ENCODE results near the gene DAZAP1. TPM values are rescaled to one million over a fixed set of nuclear protein-coding genes. Genes with fewer than 3 reads are reported as not detected.

DAZAP1 gene
- polyA plus RNA-seq, 1 donor (not counting 4 experiments of a cell fraction or from before 2014, with no cell fraction given): 99.2 TPM

DNA sequence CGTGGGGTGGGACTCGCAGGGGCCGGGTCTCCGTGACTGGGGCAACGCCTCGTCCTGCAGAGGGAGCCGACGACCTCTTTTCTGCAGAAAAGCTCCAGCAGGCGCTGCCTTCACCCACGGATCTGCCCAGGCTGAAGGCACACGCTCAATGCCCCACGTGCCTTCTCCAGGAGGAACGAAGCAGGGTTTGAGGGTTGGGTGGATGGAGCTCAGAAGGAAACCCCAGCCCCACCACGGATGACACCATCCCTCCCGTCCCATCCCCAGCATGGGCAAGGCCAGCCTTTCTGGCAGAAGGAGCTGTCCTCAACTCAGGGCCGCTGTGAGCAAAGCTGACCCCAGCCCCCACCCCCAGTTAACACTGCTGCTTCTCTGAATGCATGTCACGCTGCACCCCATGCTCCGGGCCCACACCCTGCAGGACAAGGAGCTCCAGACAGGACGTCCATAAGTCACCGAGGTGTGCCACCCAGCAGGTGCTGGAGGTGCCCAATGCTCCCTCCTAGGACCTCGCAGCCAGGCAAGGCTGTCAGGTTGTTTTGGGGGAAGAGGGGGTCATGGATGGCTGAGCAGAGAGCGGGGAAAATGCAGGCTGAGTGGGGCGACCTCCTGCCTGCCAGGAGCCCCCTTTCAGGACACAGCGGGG, 64.3 kb downstream of the DAZAP1 start:
- H3K9ac ChIP-seq (ENCODE audit: control insufficient read depth, extremely low read depth, insufficient read depth, low read length): no peak overlapping the region
- H3K9me3 ChIP-seq (ENCODE audit: control insufficient read depth, low read depth, low read length): no peaks in the 10 kb centered on the region
- FAIRE-seq (no peak), DNase-seq (ENCODE audit: low read depth, low spot score) (no peak)
- H3K27me3 ChIP-seq (ENCODE audit: control insufficient read depth, extremely low read depth, insufficient read depth, low read length): peaks cover 41% of the 10 kb centered on the region
- H2AFZ ChIP-seq (ENCODE audit: control insufficient read depth, low read length): no peak overlapping the region
- H3K4me1 ChIP-seq (ENCODE audit: control insufficient read depth, extremely low read depth, insufficient read depth, low read length): peaks cover 9% of the 10 kb centered on the region
- H3K4me2 ChIP-seq (ENCODE audit: control insufficient read depth, extremely low read depth, insufficient read depth, low read depth, low read length): peak overlapping the region; percentile 22
- H3K4me3 ChIP-seq (ENCODE audit: control insufficient read depth in 2 of 3, extremely low read depth in 1 of 3, insufficient read depth in 2 of 3, low read depth in 1 of 3, low read length in 3 of 3): no peak overlapping the region
- peaks cover 11% of the 10 kb centered on the region for H3K79me2 ChIP-seq (ENCODE audit: control insufficient read depth, insufficient read depth, low read length)
- dilution Hi-C loops (cut with MboI; ENCODE audit: extremely low pct_ligation_motif_present, low sequenced_read_pairs): no loop called here
- H3K9me1 ChIP-seq (ENCODE audit: control insufficient read depth, extremely low read depth, insufficient read depth, low read length): peaks cover 4% of the 10 kb centered on the region
- peaks cover 5 to 11% of the 10 kb centered on the region in 2 experiments for H3K36me3 ChIP-seq (ENCODE audit: control insufficient read depth in 2 of 2, extremely low read depth in 1 of 2, insufficient read depth in 2 of 2, low read length in 2 of 2)
- TF ChIP-seq, protein P1, sequence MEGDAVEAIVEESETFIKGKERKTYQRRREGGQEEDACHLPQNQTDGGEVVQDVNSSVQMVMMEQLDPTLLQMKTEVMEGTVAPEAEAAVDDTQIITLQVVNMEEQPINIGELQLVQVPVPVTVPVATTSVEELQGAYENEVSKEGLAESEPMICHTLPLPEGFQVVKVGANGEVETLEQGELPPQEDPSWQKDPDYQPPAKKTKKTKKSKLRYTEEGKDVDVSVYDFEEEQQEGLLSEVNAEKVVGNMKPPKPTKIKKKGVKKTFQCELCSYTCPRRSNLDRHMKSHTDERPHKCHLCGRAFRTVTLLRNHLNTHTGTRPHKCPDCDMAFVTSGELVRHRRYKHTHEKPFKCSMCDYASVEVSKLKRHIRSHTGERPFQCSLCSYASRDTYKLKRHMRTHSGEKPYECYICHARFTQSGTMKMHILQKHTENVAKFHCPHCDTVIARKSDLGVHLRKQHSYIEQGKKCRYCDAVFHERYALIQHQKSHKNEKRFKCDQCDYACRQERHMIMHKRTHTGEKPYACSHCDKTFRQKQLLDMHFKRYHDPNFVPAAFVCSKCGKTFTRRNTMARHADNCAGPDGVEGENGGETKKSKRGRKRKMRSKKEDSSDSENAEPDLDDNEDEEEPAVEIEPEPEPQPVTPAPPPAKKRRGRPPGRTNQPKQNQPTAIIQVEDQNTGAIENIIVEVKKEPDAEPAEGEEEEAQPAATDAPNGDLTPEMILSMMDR (optimal IDR thresholded peaks at IDR 0.05 in 1 of 3, IDR thresholded peaks at IDR 0.05 in 1 of 3, conservative IDR thresholded peaks at IDR 0.05 in 1 of 3; ENCODE audit: extremely low read depth in 1 of 3, insufficient read depth in 2 of 3, low read length in 3 of 3): peak in 1 of 3 experiments; percentile 16
- no peak for TF ChIP-seq EZH2 (IDR thresholded peaks at IDR 0.05; ENCODE audit: low read length)
- H3K27ac ChIP-seq (ENCODE audit: control insufficient read depth, insufficient read depth, low read length): no peak overlapping the region
- H4K20me1 ChIP-seq (ENCODE audit: control insufficient read depth, extremely low read depth, insufficient read depth, low read length): peaks cover 9% of the 10 kb centered on the region

GRCh38 chr19:1472231-1473084, 65.1 kb downstream of the DAZAP1 start:
- H4K20me1 ChIP-seq (ENCODE audit: control insufficient read depth, extremely low read depth, insufficient read depth, low read length): peaks cover 9% of the 10 kb centered on the region

More at GRCh38 chr19:1472231-1473084, 65.1 kb downstream of the DAZAP1 start:
- Histone ChIP-seq H3K27ac (ENCODE audit: control insufficient read depth, insufficient read depth, low read length) (no peak overlapping the region), H3K4me3 (ENCODE audit: control insufficient read depth in 2 of 3, extremely low read depth in 1 of 3, insufficient read depth in 2 of 3, low read depth in 1 of 3, low read length in 3 of 3) (no peak overlapping the region), H3K79me2 (ENCODE audit: control insufficient read depth, insufficient read depth, low read length) (peaks cover 15% of the 10 kb centered on the region), H3K4me2 (ENCODE audit: control insufficient read depth, extremely low read depth, insufficient read depth, low read depth, low read length) (no peak overlapping the region), H3K36me3 (ENCODE audit: control insufficient read depth in 2 of 2, extremely low read depth in 1 of 2, insufficient read depth in 2 of 2, low read length in 2 of 2) (peaks cover 5 to 14% of the 10 kb centered on the region in 2 experiments), H3K9me1 (ENCODE audit: control insufficient read depth, extremely low read depth, insufficient read depth, low read length) (peaks cover 8% of the 10 kb centered on the region), H3K9ac (ENCODE audit: control insufficient read depth, extremely low read depth, insufficient read depth, low read length) (no peak overlapping the region), H3K27me3 (ENCODE audit: control insufficient read depth, extremely low read depth, insufficient read depth, low read length) (peaks cover 33% of the 10 kb centered on the region), H3K4me1 (ENCODE audit: control insufficient read depth, extremely low read depth, insufficient read depth, low read length) (peaks cover 12% of the 10 kb centered on the region), H3K9me3 (ENCODE audit: control insufficient read depth, low read depth, low read length) (no peaks in the 10 kb centered on the region), H2AFZ (ENCODE audit: control insufficient read depth, low read length) (no peak overlapping the region)
- DNase-seq (ENCODE audit: low read depth, low spot score) (no peak), FAIRE-seq (no peak)
- dilution Hi-C loops (cut with MboI; ENCODE audit: extremely low pct_ligation_motif_present, low sequenced_read_pairs): no loop called here
- no peak for TF ChIP-seq EZH2 (IDR thresholded peaks at IDR 0.05; ENCODE audit: low read length)
- TF ChIP-seq, protein P1 (optimal IDR thresholded peaks at IDR 0.05 in 1 of 3, IDR thresholded peaks at IDR 0.05 in 1 of 3, conservative IDR thresholded peaks at IDR 0.05 in 1 of 3; ENCODE audit: extremely low read depth in 1 of 3, insufficient read depth in 2 of 3, low read length in 3 of 3): no peak

All from keratinocyte (primary cell).